Gastrocnemius medialis (tissue), 4 donors: ENCODE measurements around the gene SGCD. TPM values are rescaled to one million over a fixed set of nuclear protein-coding genes. Genes with fewer than 3 reads are reported as not detected.
A peak's percentile ranks its signal among the peaks of the same experiment; 100 is the strongest.

ENCODE experiments used
- ATAC-seq, 2 donors: fragments of 150-250 bp; one replicate each; pipeline ENCODE4 v1.9.1; 2016
- DNase-seq, 2 donors: peaks; one replicate each; pipeline ENCODE4 v3.0.0-alpha.2; 2019
- H3K27ac ChIP-seq, 4 donors: fragments of 200-600 bp; sonication (generic); 1 replicate in 1 of 4; 2 replicates in 3 of 4; pipeline ENCODE4 v1.5.1; 2016 to 2018; ENCODE audit warnings: mild to moderate bottlenecking in 2 of 4, moderate library complexity in 1 of 4
- H3K27me3 ChIP-seq, 3 donors: fragments of 200-600 bp; sonication (generic) in 2 of 3; 1 replicate in 1 of 3; 2 replicates in 2 of 3; pipeline versions ENCODE4 v1.5.1 to v1.6.0; 2016 to 2019; ENCODE audit warnings: mild to moderate bottlenecking in 1 of 3, moderate library complexity in 1 of 3
- H3K36me3 ChIP-seq, 2 donors: fragments of 200-600 bp; sonication (generic) in 1 of 2; one replicate each; pipeline ENCODE4 v1.5.1; 2017 to 2018
- H3K4me1 ChIP-seq, 2 donors: fragments of 200-600 bp; sonication (generic) in 1 of 2; one replicate each; pipeline ENCODE4 v1.5.1; 2016 to 2017; ENCODE audit warnings: mild to moderate bottlenecking in 2 of 2
- H3K4me3 ChIP-seq, 4 donors: fragments of 200-600 bp; sonication (generic) in 3 of 4; 1 replicate in 1 of 4; 2 replicates in 3 of 4; pipeline ENCODE4 v1.5.1; 2016 to 2019; ENCODE audit warnings: mild to moderate bottlenecking in 2 of 4
- H3K9me3 ChIP-seq, 3 donors: fragments of 200-600 bp; sonication (generic) in 2 of 3; 1 replicate in 1 of 3; 2 replicates in 2 of 3; pipeline ENCODE4 v1.5.1; 2016 to 2019
- POLR2A ChIP-seq, 2 donors: fragments of 450-650 bp; IDR thresholded peaks; one replicate each; pipeline ENCODE4 v1.6.1; 2017; ENCODE audit warnings: antibody characterized with exemption in 2 of 2, mild to moderate bottlenecking in 2 of 2, moderate library complexity in 2 of 2
- in situ Hi-C, 4 donors: fragments of 200-750 bp; cut with MboI; loops; one replicate each; pipeline versions ENCODE4 v1.15.0 to v1.8.0; 2017; ENCODE audit warnings: low sequenced_read_pairs in 4 of 4
- intact Hi-C: fragments of 100-400 bp; cut with DNase I; formaldehyde crosslinking; loops from one replicate; pipeline ENCODE4 v1.15.1; 2023; ENCODE audit warnings: low total_unique reads
- total RNA-seq, 4 donors: library from RNA; depleted of rRNA; stranded (reverse); fragments of >200 nt; gene quantifications; one replicate each; pipeline versions ENCODE4 v1.1.0 to v1.2.3, GENCODE V29; 2016
- TF ChIP-seq, protein P1 (sequence below), 5 experiments: fragments of 450-650 bp in 3 of 5; fragments of 200-600 bp in 2 of 5; sonication (generic) in 2 of 5; IDR thresholded peaks in 4 of 5; conservative IDR thresholded peaks in 1 of 5; 1 replicate in 4 of 5; 2 replicates in 1 of 5; pipeline ENCODE4 v1.5.1; 2016 to 2019; ENCODE audit warnings: antibody characterized with exemption in 5 of 5, mild to moderate bottlenecking in 3 of 5, moderate library complexity in 3 of 5

The SGCD gene
- total RNA-seq, 4 donors from 2014 or later, result 8.2 to 53.5 (median 35.8) TPM

DNA sequence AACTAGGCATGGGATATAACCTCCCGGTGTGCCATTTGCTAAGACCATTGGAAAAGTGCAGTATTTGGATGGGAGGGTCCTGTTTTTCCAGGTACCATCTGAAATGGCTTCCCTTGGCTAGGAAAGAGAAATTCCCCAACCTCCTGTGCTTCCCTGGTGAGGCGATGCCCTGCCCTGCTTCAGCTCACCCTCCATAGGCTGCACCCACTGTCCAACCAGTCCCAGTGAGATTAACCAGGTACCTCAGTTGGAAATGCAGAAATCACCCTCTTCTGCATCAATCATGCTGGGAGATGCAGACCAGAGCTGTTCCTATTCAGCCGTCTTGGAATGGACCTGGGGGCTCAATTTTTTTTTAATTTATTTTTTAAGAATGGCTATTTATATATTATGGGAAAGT, 254.8 kb downstream of the SGCD start:
- Histone ChIP-seq H3K27me3 (no peaks in the 10 kb centered on the region), H3K9me3 (peaks cover 0 to 5% (median 0%) of the 10 kb centered on the region in 3 donors), H3K27ac (no peak overlapping the region), H3K36me3 (no peaks in the 10 kb centered on the region), H3K4me3 (no peak overlapping the region), H3K4me1 (peaks cover 21 to 43% of the 10 kb centered on the region in 2 donors)
- no peak for TF ChIP-seq POLR2A (IDR thresholded peaks at IDR 0.05)
- TF ChIP-seq, protein P1, sequence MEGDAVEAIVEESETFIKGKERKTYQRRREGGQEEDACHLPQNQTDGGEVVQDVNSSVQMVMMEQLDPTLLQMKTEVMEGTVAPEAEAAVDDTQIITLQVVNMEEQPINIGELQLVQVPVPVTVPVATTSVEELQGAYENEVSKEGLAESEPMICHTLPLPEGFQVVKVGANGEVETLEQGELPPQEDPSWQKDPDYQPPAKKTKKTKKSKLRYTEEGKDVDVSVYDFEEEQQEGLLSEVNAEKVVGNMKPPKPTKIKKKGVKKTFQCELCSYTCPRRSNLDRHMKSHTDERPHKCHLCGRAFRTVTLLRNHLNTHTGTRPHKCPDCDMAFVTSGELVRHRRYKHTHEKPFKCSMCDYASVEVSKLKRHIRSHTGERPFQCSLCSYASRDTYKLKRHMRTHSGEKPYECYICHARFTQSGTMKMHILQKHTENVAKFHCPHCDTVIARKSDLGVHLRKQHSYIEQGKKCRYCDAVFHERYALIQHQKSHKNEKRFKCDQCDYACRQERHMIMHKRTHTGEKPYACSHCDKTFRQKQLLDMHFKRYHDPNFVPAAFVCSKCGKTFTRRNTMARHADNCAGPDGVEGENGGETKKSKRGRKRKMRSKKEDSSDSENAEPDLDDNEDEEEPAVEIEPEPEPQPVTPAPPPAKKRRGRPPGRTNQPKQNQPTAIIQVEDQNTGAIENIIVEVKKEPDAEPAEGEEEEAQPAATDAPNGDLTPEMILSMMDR (IDR thresholded peaks at IDR 0.05 in 4 of 5, conservative IDR thresholded peaks at IDR 0.05 in 1 of 5), result no peak
- ATAC-seq (no peak), DNase-seq (no peak)
- in situ Hi-C loops (no loop called here), intact Hi-C loops (no loop called here)

DNA sequence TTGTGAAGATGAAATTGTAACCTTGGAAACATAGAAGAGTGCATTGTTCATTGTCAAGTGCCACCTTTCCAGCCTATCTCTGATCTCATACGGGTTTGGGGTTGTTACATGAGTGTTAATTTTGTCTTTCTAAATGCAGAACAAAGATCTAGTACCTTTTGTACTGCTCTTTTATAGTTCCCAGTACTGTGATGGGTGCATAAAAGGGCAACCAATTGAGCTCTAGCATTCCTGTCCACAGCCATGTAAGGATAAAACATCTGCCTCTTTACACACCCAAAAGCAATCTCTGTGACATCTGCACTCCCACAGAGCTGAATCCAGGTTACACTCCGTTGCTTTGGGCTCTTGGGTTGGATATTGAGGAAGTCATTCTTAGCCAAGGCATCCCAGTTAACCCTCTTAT, 255.2 kb downstream of the SGCD start:
- no peak for ATAC-seq
- intact Hi-C loops (no loop called here), in situ Hi-C loops (no loop called here)
- no peak overlapping the region for H3K27ac ChIP-seq
- H3K9me3 ChIP-seq, result peaks cover 0 to 5% (median 0%) of the 10 kb centered on the region in 3 donors
- H3K4me1 ChIP-seq, result peaks cover 24 to 47% of the 10 kb centered on the region in 2 donors
- no peaks in the 10 kb centered on the region for H3K27me3 ChIP-seq
- no peaks in the 10 kb centered on the region for H3K36me3 ChIP-seq
- no peak overlapping the region for H3K4me3 ChIP-seq
- no peak for DNase-seq
- TF ChIP-seq POLR2A (IDR thresholded peaks at IDR 0.05), result no peak
- TF ChIP-seq, protein P1 (IDR thresholded peaks at IDR 0.05 in 4 of 5, conservative IDR thresholded peaks at IDR 0.05 in 1 of 5), result no peak

DNA sequence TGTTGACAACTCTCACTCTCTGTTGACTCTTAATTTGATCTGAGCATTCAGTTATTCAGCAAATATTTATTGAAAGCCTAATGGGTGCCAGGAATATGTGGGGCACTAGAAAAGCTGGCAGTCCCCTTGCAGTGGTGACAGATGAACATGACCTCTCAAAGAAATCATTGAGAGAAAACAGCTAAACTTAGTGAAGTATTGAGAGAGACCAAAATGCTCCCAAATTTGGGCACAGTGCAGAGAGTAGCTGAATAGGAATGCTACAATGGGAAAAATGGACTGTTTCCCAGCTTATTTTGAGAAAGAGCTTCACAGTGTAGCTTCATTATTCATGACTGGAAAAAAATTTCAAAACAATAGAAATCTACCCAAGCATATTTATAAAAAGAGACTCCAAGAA, 257.9 kb downstream of the SGCD start:
- no peaks in the 10 kb centered on the region for H3K9me3 ChIP-seq
- no peak for ATAC-seq
- peaks cover 28 to 50% of the 10 kb centered on the region in 2 donors for H3K4me1 ChIP-seq
- TF ChIP-seq POLR2A (IDR thresholded peaks at IDR 0.05), result no peak
- TF ChIP-seq, protein P1 (IDR thresholded peaks at IDR 0.05 in 4 of 5, conservative IDR thresholded peaks at IDR 0.05 in 1 of 5), result no peak
- DNase-seq, result no peak
- no peak overlapping the region for H3K27ac ChIP-seq
- in situ Hi-C loops, result no loop called here
- intact Hi-C loops, result no loop called here
- no peak overlapping the region for H3K4me3 ChIP-seq
- H3K27me3 ChIP-seq, result no peaks in the 10 kb centered on the region
- H3K36me3 ChIP-seq, result no peaks in the 10 kb centered on the region

DNA sequence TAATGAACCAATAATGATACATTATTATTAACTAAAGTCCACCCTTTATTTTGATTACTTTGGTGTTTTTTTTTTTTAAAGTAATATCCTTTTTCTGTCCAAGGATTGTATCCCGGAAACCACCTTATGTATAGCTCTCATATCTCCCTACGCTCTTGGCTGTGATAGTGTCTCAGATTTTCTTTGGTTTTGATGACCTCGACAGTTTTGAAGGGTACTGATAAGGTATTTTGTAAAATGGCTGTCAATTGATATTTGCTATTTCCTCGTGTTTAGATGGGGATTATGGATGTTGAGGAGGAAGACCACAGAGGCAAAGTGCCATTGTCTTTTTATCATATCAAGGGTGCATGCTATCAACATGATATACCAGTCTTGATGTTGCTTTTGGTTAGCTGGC, 259.0 kb downstream of the SGCD start:
- H3K27ac ChIP-seq, result peak overlapping the region in 1 of 4 donors; percentile 5
- TF ChIP-seq, protein P1 (IDR thresholded peaks at IDR 0.05 in 4 of 5, conservative IDR thresholded peaks at IDR 0.05 in 1 of 5), result no peak
- no peak for TF ChIP-seq POLR2A (IDR thresholded peaks at IDR 0.05)
- intact Hi-C loops, result no loop called here
- H3K9me3 ChIP-seq, result no peaks in the 10 kb centered on the region
- no peaks in the 10 kb centered on the region for H3K36me3 ChIP-seq
- in situ Hi-C loops, result no loop called here
- no peak for ATAC-seq
- no peak overlapping the region for H3K4me3 ChIP-seq
- no peak for DNase-seq
- peaks cover 28 to 50% of the 10 kb centered on the region in 2 donors for H3K4me1 ChIP-seq
- no peaks in the 10 kb centered on the region for H3K27me3 ChIP-seq

DNA sequence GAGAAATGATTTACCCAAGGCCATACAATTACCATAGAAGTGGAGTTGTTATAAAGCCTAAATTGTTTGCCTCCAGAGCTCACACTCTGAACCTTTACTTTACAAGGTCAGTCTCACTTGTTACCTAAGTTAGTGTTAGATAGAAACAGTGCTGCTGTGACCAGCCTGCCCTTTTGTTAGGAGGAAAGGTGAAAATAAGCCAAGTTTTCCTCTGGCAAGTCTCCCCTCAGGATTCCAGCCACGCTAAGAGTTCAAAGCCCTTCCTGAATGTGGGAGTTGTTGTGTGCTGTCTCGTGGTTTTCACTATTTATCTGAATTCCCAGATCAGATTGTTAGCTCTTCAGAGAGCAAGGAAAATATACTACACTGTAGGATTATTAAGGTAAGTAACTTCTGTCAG, 260.0 kb downstream of the SGCD start:
- H3K27me3 ChIP-seq, result no peaks in the 10 kb centered on the region
- peak overlapping the region in 1 of 4 donors; percentile 44 for H3K27ac ChIP-seq
- intact Hi-C loops (no loop called here), in situ Hi-C loops (no loop called here)
- TF ChIP-seq POLR2A (IDR thresholded peaks at IDR 0.05), result no peak
- TF ChIP-seq, protein P1 (IDR thresholded peaks at IDR 0.05 in 4 of 5, conservative IDR thresholded peaks at IDR 0.05 in 1 of 5), result no peak
- no peak overlapping the region for H3K4me3 ChIP-seq
- H3K36me3 ChIP-seq, result no peaks in the 10 kb centered on the region
- DNase-seq, result no peak
- ATAC-seq, result no peak
- no peaks in the 10 kb centered on the region for H3K9me3 ChIP-seq
- H3K4me1 ChIP-seq, result peaks cover 28 to 46% of the 10 kb centered on the region in 2 donors
